WTC11 (cell line): ENCODE measurements around the gene ZNF12.

ENCODE experiments used
- ELF4 ChIP-seq: sonication (generic); formaldehyde crosslinking; IDR thresholded peaks from 2 replicates; pipeline ENCODE4 v1.8.1; 2022; ENCODE audit warnings: low read depth, mild to moderate bottlenecking, moderate library complexity, missing genetic modification reagents
- FOXK1 ChIP-seq: sonication (generic); formaldehyde crosslinking; IDR thresholded peaks from 2 replicates; pipeline ENCODE4 v1.8.0; 2022; ENCODE audit warnings: mild to moderate bottlenecking, moderate library complexity, missing genetic modification reagents
- MXD4 ChIP-seq: fragments of 250-450 bp; sonication (Bioruptor Pico); IDR thresholded peaks from 2 replicates; pipeline ENCODE4 v1.8.0; 2021; ENCODE audit warnings: mild to moderate bottlenecking, moderate library complexity, borderline replicate concordance
- NR2C2 ChIP-seq: sonication (generic); formaldehyde crosslinking; IDR thresholded peaks from 2 replicates; pipeline ENCODE4 v1.8.0; 2022; ENCODE audit warnings: mild to moderate bottlenecking, missing genetic modification reagents
- SP1 ChIP-seq: sonication (generic); formaldehyde crosslinking; conservative IDR thresholded peaks from 2 replicates; pipeline ENCODE4 v1.8.1; 2022; ENCODE audit warnings: missing genetic modification reagents
- ZBTB21 ChIP-seq: sonication (generic); formaldehyde crosslinking; IDR thresholded peaks from 2 replicates; pipeline ENCODE4 v1.8.1; 2023; ENCODE audit warnings: mild to moderate bottlenecking, missing genetic modification reagents, borderline replicate concordance
- ZNF121 ChIP-seq: sonication (generic); formaldehyde crosslinking; IDR thresholded peaks from 2 replicates; pipeline ENCODE4 v1.8.0; 2023; ENCODE audit warnings: missing genetic modification reagents
- TF ChIP-seq, protein P1 (sequence below): fragments of 200-600 bp; IDR thresholded peaks from 2 replicates; pipeline ENCODE4 v1.8.0; 2022; ENCODE audit warnings: antibody characterized with exemption
- TF ChIP-seq, protein P2 (sequence below): sonication (generic); formaldehyde crosslinking; conservative IDR thresholded peaks from 2 replicates; pipeline ENCODE4 v1.8.1; 2022; ENCODE audit warnings: mild to moderate bottlenecking, missing genetic modification reagents
- TF ChIP-seq, protein P3 (sequence below): sonication (generic); formaldehyde crosslinking; IDR thresholded peaks from 2 replicates; pipeline ENCODE4 v1.8.1; 2022; ENCODE audit warnings: low read depth, missing genetic modification reagents, borderline replicate concordance
- TF ChIP-seq, protein P4 (sequence below): sonication (generic); formaldehyde crosslinking; IDR thresholded peaks from 2 replicates; pipeline ENCODE4 v1.8.1; 2023; ENCODE audit warnings: mild to moderate bottlenecking, missing genetic modification reagents
- TF ChIP-seq, protein P5 (sequence below): sonication (generic); formaldehyde crosslinking; IDR thresholded peaks from 2 replicates; pipeline ENCODE4 v1.8.1; 2022; ENCODE audit warnings: mild to moderate bottlenecking, moderate library complexity, missing genetic modification reagents
- TF ChIP-seq, protein P6 (sequence below): sonication (generic); formaldehyde crosslinking; IDR thresholded peaks from 2 replicates; pipeline ENCODE4 v1.8.0; 2022; ENCODE audit warnings: mild to moderate bottlenecking, missing genetic modification reagents
- TF ChIP-seq, protein P7 (sequence below): sonication (generic); formaldehyde crosslinking; IDR thresholded peaks from 2 replicates; pipeline ENCODE4 v1.8.1; 2023; ENCODE audit warnings: mild to moderate bottlenecking, missing genetic modification reagents

DNA sequence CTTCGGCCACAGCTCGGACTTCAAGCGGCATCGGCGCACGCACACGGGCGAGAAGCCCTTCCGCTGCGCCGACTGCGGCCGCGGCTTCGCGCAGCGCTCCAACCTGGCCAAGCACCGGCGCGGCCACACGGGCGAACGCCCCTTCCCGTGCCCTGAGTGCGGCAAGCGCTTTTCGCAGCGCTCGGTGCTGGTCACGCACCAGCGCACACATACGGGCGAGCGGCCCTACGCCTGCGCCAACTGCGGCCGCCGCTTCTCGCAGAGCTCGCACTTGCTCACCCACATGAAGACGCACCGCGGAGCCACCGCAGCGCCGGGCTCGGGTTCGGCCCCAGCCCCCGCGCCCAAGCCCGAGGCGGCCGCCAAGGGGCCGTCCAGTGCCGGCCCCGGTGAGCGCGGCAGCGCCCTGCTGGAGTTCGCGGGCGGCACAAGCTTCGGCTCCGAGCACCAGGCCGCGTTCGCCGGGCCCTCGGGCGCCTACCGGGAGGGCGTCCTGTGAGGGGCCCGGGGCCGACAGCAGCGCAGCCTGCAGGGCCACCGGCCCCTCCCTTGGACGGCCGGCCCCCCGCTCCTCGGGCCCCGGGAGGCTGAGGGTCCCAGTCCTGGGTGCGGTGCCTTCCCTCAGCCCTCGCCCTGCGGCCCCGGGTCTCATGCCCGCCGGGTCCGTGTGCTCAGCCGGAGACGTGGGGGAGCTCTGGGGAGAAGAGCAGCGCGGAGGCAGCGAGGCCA, 52.5 kb downstream of the ZNF12 start:
- TF ChIP-seq, protein P1, sequence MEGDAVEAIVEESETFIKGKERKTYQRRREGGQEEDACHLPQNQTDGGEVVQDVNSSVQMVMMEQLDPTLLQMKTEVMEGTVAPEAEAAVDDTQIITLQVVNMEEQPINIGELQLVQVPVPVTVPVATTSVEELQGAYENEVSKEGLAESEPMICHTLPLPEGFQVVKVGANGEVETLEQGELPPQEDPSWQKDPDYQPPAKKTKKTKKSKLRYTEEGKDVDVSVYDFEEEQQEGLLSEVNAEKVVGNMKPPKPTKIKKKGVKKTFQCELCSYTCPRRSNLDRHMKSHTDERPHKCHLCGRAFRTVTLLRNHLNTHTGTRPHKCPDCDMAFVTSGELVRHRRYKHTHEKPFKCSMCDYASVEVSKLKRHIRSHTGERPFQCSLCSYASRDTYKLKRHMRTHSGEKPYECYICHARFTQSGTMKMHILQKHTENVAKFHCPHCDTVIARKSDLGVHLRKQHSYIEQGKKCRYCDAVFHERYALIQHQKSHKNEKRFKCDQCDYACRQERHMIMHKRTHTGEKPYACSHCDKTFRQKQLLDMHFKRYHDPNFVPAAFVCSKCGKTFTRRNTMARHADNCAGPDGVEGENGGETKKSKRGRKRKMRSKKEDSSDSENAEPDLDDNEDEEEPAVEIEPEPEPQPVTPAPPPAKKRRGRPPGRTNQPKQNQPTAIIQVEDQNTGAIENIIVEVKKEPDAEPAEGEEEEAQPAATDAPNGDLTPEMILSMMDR, result no peak
- TF ChIP-seq NR2C2 (CRISPR knock-in tag) (no peak), ELF4 (CRISPR knock-in tag) (no peak), ZNF121 (CRISPR knock-in tag) (no peak), ZBTB21 (CRISPR knock-in tag) (no peak), SP1 (CRISPR knock-in tag) (no peak), MXD4 (no peak), FOXK1 (CRISPR knock-in tag) (no peak)
- TF ChIP-seq, protein P2, sequence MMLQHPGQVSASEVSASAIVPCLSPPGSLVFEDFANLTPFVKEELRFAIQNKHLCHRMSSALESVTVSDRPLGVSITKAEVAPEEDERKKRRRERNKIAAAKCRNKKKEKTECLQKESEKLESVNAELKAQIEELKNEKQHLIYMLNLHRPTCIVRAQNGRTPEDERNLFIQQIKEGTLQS (CRISPR knock-in tag), result no peak
- TF ChIP-seq, protein P3, sequence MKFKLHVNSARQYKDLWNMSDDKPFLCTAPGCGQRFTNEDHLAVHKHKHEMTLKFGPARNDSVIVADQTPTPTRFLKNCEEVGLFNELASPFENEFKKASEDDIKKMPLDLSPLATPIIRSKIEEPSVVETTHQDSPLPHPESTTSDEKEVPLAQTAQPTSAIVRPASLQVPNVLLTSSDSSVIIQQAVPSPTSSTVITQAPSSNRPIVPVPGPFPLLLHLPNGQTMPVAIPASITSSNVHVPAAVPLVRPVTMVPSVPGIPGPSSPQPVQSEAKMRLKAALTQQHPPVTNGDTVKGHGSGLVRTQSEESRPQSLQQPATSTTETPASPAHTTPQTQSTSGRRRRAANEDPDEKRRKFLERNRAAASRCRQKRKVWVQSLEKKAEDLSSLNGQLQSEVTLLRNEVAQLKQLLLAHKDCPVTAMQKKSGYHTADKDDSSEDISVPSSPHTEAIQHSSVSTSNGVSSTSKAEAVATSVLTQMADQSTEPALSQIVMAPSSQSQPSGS (CRISPR knock-in tag), result no peak
- TF ChIP-seq, protein P4, sequence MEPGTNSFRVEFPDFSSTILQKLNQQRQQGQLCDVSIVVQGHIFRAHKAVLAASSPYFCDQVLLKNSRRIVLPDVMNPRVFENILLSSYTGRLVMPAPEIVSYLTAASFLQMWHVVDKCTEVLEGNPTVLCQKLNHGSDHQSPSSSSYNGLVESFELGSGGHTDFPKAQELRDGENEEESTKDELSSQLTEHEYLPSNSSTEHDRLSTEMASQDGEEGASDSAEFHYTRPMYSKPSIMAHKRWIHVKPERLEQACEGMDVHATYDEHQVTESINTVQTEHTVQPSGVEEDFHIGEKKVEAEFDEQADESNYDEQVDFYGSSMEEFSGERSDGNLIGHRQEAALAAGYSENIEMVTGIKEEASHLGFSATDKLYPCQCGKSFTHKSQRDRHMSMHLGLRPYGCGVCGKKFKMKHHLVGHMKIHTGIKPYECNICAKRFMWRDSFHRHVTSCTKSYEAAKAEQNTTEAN, result no peak
- TF ChIP-seq, protein P5, sequence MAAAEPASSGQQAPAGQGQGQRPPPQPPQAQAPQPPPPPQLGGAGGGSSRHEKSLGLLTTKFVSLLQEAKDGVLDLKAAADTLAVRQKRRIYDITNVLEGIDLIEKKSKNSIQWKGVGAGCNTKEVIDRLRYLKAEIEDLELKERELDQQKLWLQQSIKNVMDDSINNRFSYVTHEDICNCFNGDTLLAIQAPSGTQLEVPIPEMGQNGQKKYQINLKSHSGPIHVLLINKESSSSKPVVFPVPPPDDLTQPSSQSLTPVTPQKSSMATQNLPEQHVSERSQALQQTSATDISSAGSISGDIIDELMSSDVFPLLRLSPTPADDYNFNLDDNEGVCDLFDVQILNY, result no peak
- TF ChIP-seq, protein P6, sequence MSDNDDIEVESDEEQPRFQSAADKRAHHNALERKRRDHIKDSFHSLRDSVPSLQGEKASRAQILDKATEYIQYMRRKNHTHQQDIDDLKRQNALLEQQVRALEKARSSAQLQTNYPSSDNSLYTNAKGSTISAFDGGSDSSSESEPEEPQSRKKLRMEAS (CRISPR knock-in tag), result no peak
- TF ChIP-seq, protein P7, sequence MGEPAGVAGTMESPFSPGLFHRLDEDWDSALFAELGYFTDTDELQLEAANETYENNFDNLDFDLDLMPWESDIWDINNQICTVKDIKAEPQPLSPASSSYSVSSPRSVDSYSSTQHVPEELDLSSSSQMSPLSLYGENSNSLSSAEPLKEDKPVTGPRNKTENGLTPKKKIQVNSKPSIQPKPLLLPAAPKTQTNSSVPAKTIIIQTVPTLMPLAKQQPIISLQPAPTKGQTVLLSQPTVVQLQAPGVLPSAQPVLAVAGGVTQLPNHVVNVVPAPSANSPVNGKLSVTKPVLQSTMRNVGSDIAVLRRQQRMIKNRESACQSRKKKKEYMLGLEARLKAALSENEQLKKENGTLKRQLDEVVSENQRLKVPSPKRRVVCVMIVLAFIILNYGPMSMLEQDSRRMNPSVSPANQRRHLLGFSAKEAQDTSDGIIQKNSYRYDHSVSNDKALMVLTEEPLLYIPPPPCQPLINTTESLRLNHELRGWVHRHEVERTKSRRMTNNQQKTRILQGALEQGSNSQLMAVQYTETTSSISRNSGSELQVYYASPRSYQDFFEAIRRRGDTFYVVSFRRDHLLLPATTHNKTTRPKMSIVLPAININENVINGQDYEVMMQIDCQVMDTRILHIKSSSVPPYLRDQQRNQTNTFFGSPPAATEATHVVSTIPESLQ (CRISPR knock-in tag), result no peak
